H1 (cell line): Measurements from ENCODE around the gene OVCA2. TPM values are rescaled to one million over a fixed set of nuclear protein-coding genes. Genes with fewer than 3 reads are reported as not detected.

ENCODE experiments used
- BACH1 ChIP-seq: IDR thresholded peaks from 2 replicates; pipeline ENCODE4 v1.6.1; 2012; ENCODE audit warnings: low read length, improper control_type of control experiment
- CHD7 ChIP-seq: fragments of 300-600 bp; sonication (generic); IDR thresholded peaks from 2 replicates; pipeline ENCODE4 v1.7.1; 2012; ENCODE audit warnings: low read length, moderate library complexity, mild to moderate bottlenecking, inconsistent platforms; ENCODE audit not compliant: insufficient replicate concordance
- CTCF ChIP-seq, 3 experiments: IDR thresholded peaks; 1 replicate in 2 of 3; 2 replicates in 1 of 3; pipeline versions ENCODE4 v1.5.1 to v1.6.1; 2011; ENCODE audit warnings: low read length in 3 of 3, mild to moderate bottlenecking in 3 of 3, inconsistent platforms in 2 of 3, low read depth in 1 of 3, moderate library complexity in 1 of 3; ENCODE audit not compliant: insufficient read depth in 1 of 3; ENCODE audit errors: control extremely low read depth in 1 of 3
- HDAC2 ChIP-seq, 2 experiments: fragments of 300-600 bp in 1 of 2; sonication (generic) in 1 of 2; IDR thresholded peaks; 2 replicates each; pipeline ENCODE4 v1.6.1; 2011 to 2012; ENCODE audit warnings: low read depth in 2 of 2, low read length in 2 of 2, mild to moderate bottlenecking in 2 of 2, moderate library complexity in 2 of 2, borderline replicate concordance in 1 of 2, inconsistent platforms in 1 of 2
- KDM5A ChIP-seq: fragments of 200-600 bp; IDR thresholded peaks from 2 replicates; pipeline ENCODE4 v1.7.1; 2012; ENCODE audit warnings: mild to moderate bottlenecking, low read length, inconsistent platforms, mixed read lengths
- TAF7 ChIP-seq: optimal IDR thresholded peaks from 2 replicates; pipeline ENCODE3; 2011; ENCODE audit warnings: low read depth, mild to moderate bottlenecking, inconsistent platforms, low read length, moderate library complexity, borderline replicate concordance
- TBP ChIP-seq: IDR thresholded peaks from 2 replicates; pipeline ENCODE4 v1.6.1; 2011; ENCODE audit warnings: low read depth, low read length, improper control_type of control experiment
- polyA plus RNA-seq, 7 experiments: library from polyadenylated mRNA; depleted of rRNA in 3 of 7; stranded (reverse) in 5 of 7; unstranded in 2 of 7; fragments of >200 nt in 5 of 7; fragments of 200-250 nt in 2 of 7; gene quantifications; 1 replicate in 5 of 7; 2 replicates in 1 of 7; 4 replicates in 1 of 7; pipeline versions ENCODE4 v1.2.1 to v1.2.3, GENCODE V29; 2011 to 2013; ENCODE audit warnings: missing spikeins in 2 of 7, mixed read lengths in 2 of 7
- total RNA-seq: library from RNA; stranded (reverse); fragmentation: NEBNext Ultra II Directional; extraction: Animal tissue kit (Norgen Biotek cat#: 25700); gene quantifications from 2 replicates; pipeline ENCODE4 v1.2.1, GENCODE V29; 2021

The OVCA2 gene
- total and polyA plus RNA-seq, 2 of the 8 experiments (the other 6 are each of a cell fraction or from before 2014, with no cell fraction given), result 15.3 to 37.0 TPM

- TF ChIP-seq CHD7 (no peak), TAF7 (no peak), TBP (no peak; the same call in 1 of the 2 replicates), BACH1 (no peak), KDM5A (no peak), CTCF (IDR thresholded peaks at IDR 0.05; ENCODE audit: control extremely low read depth in 1 of 3, insufficient read depth in 1 of 3, low read depth in 1 of 3, low read length in 3 of 3) (peak; percentile 70 to 91 (median 90)), HDAC2 (IDR thresholded peaks at IDR 0.05; ENCODE audit: borderline replicate concordance in 1 of 2, low read depth in 2 of 2, low read length in 2 of 2) (no peak)
Observed at GRCh38 chr17:2064980-2065785, 23.4 kb downstream of the OVCA2 start (continued).
